Subcutaneous abdominal adipose tissue (tissue), 5 donors: ENCODE measurements around the gene SLC25A34.
A peak's percentile ranks its signal among the peaks of the same experiment; 100 is the strongest.

ENCODE experiments used
- H3K27ac ChIP-seq: one replicate; pipeline ENCODE4 v1.7.0; 2013; ENCODE audit warnings: low read depth, mild to moderate bottlenecking, inconsistent platforms, low read length, moderate library complexity
- H3K27me3 ChIP-seq, 5 donors: one replicate each; pipeline ENCODE4 v1.7.0; 2013; ENCODE audit warnings: low read length in 5 of 5, inconsistent platforms in 1 of 5; ENCODE audit not compliant: control insufficient read depth in 5 of 5, insufficient read depth in 4 of 5
- H3K36me3 ChIP-seq, 5 donors: one replicate each; pipeline ENCODE4 v1.7.0; 2013; ENCODE audit warnings: low read length in 5 of 5; ENCODE audit not compliant: control insufficient read depth in 5 of 5, insufficient read depth in 5 of 5
- H3K4me1 ChIP-seq, 5 donors: one replicate each; pipeline ENCODE4 v1.7.0; 2013; ENCODE audit warnings: low read length in 5 of 5, mild to moderate bottlenecking in 3 of 5, moderate library complexity in 1 of 5; ENCODE audit not compliant: control insufficient read depth in 5 of 5, insufficient read depth in 5 of 5
- H3K4me3 ChIP-seq, 5 donors: one replicate each; pipeline ENCODE4 v1.7.0; 2013; ENCODE audit warnings: low read length in 5 of 5, low read depth in 1 of 5
- H3K9ac ChIP-seq, 5 donors: one replicate each; pipeline ENCODE4 v1.7.0; 2013; ENCODE audit warnings: low read length in 5 of 5, mild to moderate bottlenecking in 4 of 5, moderate library complexity in 3 of 5
- H3K9me3 ChIP-seq, 5 donors: one replicate each; pipeline ENCODE4 v1.7.0; 2013; ENCODE audit warnings: low read length in 5 of 5; ENCODE audit not compliant: control insufficient read depth in 5 of 5
- donor health status: healthy.
- donor health status: healthy.
- donor health status: healthy.
- donor health status: healthy.
- donor health status: healthy.

SLC25A34 gene

GRCh38 chr1:15731735-15732685 lies 4.0 kb upstream of the SLC25A34 start:
- Histone ChIP-seq H3K4me1 (peaks cover 2 to 22% (median 14%) of the 10 kb centered on the region in 5 donors), H3K36me3 (peaks cover 0 to 87% (median 78%) of the 10 kb centered on the region in 5 donors), H3K27ac (no peak overlapping the region), H3K4me3 (no peak overlapping the region), H3K9ac (no peak overlapping the region), H3K9me3 (no peaks in the 10 kb centered on the region), H3K27me3 (no peaks in the 10 kb centered on the region)

- H3K4me3 ChIP-seq, result no peak overlapping the region
- H3K9ac ChIP-seq, result no peak overlapping the region
- H3K27ac ChIP-seq, result no peak overlapping the region
- peaks cover 3 to 24% (median 14%) of the 10 kb centered on the region in 5 donors for H3K4me1 ChIP-seq
- H3K36me3 ChIP-seq, result peaks cover 0 to 80% (median 72%) of the 10 kb centered on the region in 5 donors
- H3K27me3 ChIP-seq, result no peaks in the 10 kb centered on the region
- no peaks in the 10 kb centered on the region for H3K9me3 ChIP-seq
These were observed 3.4 kb upstream of the SLC25A34 start for GRCh38 chr1:15732686-15733081.

GRCh38 chr1:15733218-15733725 lies 2.8 kb upstream of the SLC25A34 start:
- no peak overlapping the region for H3K9ac ChIP-seq
- no peaks in the 10 kb centered on the region for H3K9me3 ChIP-seq
- H3K4me3 ChIP-seq, result no peak overlapping the region
- peaks cover 0 to 74% (median 66%) of the 10 kb centered on the region in 5 donors for H3K36me3 ChIP-seq
- H3K4me1 ChIP-seq, result peaks cover 4 to 27% (median 14%) of the 10 kb centered on the region in 5 donors
- no peaks in the 10 kb centered on the region for H3K27me3 ChIP-seq
- no peak overlapping the region for H3K27ac ChIP-seq

- Histone ChIP-seq H3K36me3 (peaks cover 0 to 69% (median 61%) of the 10 kb centered on the region in 5 donors), H3K9ac (no peak overlapping the region), H3K4me1 (peaks cover 4 to 27% (median 14%) of the 10 kb centered on the region in 5 donors)
These were observed 2.3 kb upstream of the SLC25A34 start for GRCh38 chr1:15733726-15734226.

GRCh38 chr1:15734296-15734695 lies 1.8 kb upstream of the SLC25A34 start:
- Histone ChIP-seq H3K4me3 (no peak overlapping the region), H3K9ac (no peak overlapping the region), H3K9me3 (no peaks in the 10 kb centered on the region), H3K27ac (no peak overlapping the region), H3K36me3 (peaks cover 0 to 66% (median 55%) of the 10 kb centered on the region in 5 donors), H3K27me3 (no peaks in the 10 kb centered on the region), H3K4me1 (peaks cover 4 to 27% (median 14%) of the 10 kb centered on the region in 5 donors)

More at GRCh38 chr1:15733726-15734226, 2.3 kb upstream of the SLC25A34 start:
- Histone ChIP-seq H3K9me3 (no peaks in the 10 kb centered on the region), H3K27me3 (no peaks in the 10 kb centered on the region), H3K27ac (no peak overlapping the region), H3K4me3 (no peak overlapping the region)

GRCh38 chr1:15734901-15735300 lies 1.2 kb upstream of the SLC25A34 start:
- H3K36me3 ChIP-seq, result peaks cover 0 to 65% (median 50%) of the 10 kb centered on the region in 5 donors
- H3K27ac ChIP-seq, result no peak overlapping the region
- H3K4me1 ChIP-seq, result peaks cover 4 to 27% (median 14%) of the 10 kb centered on the region in 5 donors
- no peak overlapping the region for H3K9ac ChIP-seq
- no peaks in the 10 kb centered on the region for H3K27me3 ChIP-seq
- H3K9me3 ChIP-seq, result no peaks in the 10 kb centered on the region
- no peak overlapping the region for H3K4me3 ChIP-seq

GRCh38 chr1:15735304-15736037 lies 587 bp upstream of the SLC25A34 start:
- Histone ChIP-seq H3K27ac (peak overlapping the region; percentile 41), H3K4me1 (peaks cover 4 to 27% (median 14%) of the 10 kb centered on the region in 5 donors), H3K9ac (peak overlapping the region in 1 of 5 donors; percentile 2), H3K9me3 (no peaks in the 10 kb centered on the region), H3K36me3 (peaks cover 0 to 60% (median 47%) of the 10 kb centered on the region in 5 donors), H3K4me3 (no peak overlapping the region), H3K27me3 (no peaks in the 10 kb centered on the region)

GRCh38 chr1:15736892-15737261 lies 819 bp downstream of the SLC25A34 start:
- H3K27me3 ChIP-seq, result no peaks in the 10 kb centered on the region
- H3K9ac ChIP-seq, result no peak overlapping the region
- no peak overlapping the region for H3K4me3 ChIP-seq
- H3K36me3 ChIP-seq, result peaks cover 0 to 46% (median 33%) of the 10 kb centered on the region in 5 donors
- H3K9me3 ChIP-seq, result no peaks in the 10 kb centered on the region
- H3K4me1 ChIP-seq, result peaks cover 4 to 31% (median 18%) of the 10 kb centered on the region in 5 donors
- H3K27ac ChIP-seq, result peak overlapping the region; percentile 41

GRCh38 chr1:15737324-15738319 lies 1.6 kb downstream of the SLC25A34 start:
- H3K9me3 ChIP-seq, result no peaks in the 10 kb centered on the region
- no peaks in the 10 kb centered on the region for H3K27me3 ChIP-seq
- H3K9ac ChIP-seq, result no peak overlapping the region
- no peak overlapping the region for H3K27ac ChIP-seq
- peaks cover 4 to 31% (median 18%) of the 10 kb centered on the region in 5 donors for H3K4me1 ChIP-seq
- no peak overlapping the region for H3K4me3 ChIP-seq
- peaks cover 0 to 38% (median 26%) of the 10 kb centered on the region in 5 donors for H3K36me3 ChIP-seq
